Measurements from ENCODE around the gene MGMT. TPM values are rescaled to one million over a fixed set of nuclear protein-coding genes. Genes with fewer than 3 reads are reported as not detected.

The MGMT gene
- total and polyA plus RNA-seq, 2 donors (not counting 1 experiment from before 2014, with no cell fraction given) = 1.9 to 29.1 TPM

DNA sequence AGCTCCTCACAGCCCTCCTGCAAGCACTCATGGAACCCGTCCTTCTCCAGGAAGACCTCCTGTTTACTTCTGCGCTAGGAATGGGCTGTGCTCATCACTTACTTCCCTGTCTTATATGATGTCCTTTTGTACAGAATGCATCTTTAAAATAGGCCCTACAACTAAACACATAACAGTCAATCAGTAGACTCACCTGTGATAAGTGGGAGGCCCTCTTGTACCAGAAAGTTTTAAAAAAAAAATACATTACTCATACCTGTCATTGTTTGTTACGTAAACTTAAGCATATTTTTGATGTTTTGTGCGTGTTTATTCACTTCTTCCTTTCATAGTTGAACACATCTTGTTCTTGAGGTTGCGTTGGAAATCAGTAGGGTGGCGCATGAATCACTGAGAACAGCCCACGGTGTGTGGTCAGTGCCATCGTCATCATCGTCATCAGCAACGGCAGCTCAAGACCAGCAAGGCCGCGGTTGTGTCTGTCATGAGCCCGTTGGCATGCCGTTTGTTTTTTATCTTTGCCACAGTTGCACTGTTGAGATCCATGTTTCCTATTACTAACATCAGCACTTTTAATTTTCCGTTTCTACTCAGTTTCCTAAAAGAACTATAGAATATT is 232.8 kb downstream of the MGMT start:
- H4K20me1 ChIP-seq (ENCODE audit: control insufficient read depth, extremely low read depth, insufficient read depth, low read length) = no peaks in the 10 kb centered on the region
- no peak overlapping the region for H3K4me3 ChIP-seq (replicated peaks in 1 of 4; ENCODE audit: control extremely low read depth in 1 of 4, insufficient read depth in 1 of 4, low read depth in 3 of 4, low read length in 4 of 4)
- H2AFZ ChIP-seq (ENCODE audit: low read length) = no peak overlapping the region
- H3K79me2 ChIP-seq (ENCODE audit: control insufficient read depth, insufficient read depth, low read length) = no peaks in the 10 kb centered on the region
- no peaks in the 10 kb centered on the region for H3K9me3 ChIP-seq (ENCODE audit: control insufficient read depth, insufficient read depth, low read depth, low read length)
- no peaks in the 10 kb centered on the region for H3K36me3 ChIP-seq (ENCODE audit: control insufficient read depth, insufficient read depth, low read length)
- H3K27ac ChIP-seq (ENCODE audit: insufficient read depth, low read length) = no peak overlapping the region
- H3K4me2 ChIP-seq (ENCODE audit: extremely low read depth, insufficient read depth, low read length) = no peak overlapping the region
- no peaks in the 10 kb centered on the region for H3K27me3 ChIP-seq (ENCODE audit: control insufficient read depth, insufficient read depth, low read length)
- no peak for DNase-seq (ENCODE audit: low read depth in 2 of 2)
- no peak overlapping the region for H3K9ac ChIP-seq (ENCODE audit: insufficient read depth, low read length)
- TF ChIP-seq, protein P1, sequence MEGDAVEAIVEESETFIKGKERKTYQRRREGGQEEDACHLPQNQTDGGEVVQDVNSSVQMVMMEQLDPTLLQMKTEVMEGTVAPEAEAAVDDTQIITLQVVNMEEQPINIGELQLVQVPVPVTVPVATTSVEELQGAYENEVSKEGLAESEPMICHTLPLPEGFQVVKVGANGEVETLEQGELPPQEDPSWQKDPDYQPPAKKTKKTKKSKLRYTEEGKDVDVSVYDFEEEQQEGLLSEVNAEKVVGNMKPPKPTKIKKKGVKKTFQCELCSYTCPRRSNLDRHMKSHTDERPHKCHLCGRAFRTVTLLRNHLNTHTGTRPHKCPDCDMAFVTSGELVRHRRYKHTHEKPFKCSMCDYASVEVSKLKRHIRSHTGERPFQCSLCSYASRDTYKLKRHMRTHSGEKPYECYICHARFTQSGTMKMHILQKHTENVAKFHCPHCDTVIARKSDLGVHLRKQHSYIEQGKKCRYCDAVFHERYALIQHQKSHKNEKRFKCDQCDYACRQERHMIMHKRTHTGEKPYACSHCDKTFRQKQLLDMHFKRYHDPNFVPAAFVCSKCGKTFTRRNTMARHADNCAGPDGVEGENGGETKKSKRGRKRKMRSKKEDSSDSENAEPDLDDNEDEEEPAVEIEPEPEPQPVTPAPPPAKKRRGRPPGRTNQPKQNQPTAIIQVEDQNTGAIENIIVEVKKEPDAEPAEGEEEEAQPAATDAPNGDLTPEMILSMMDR (conservative IDR thresholded peaks at IDR 0.05 in 1 of 2, IDR thresholded peaks at IDR 0.05 in 1 of 2; ENCODE audit: low read depth in 1 of 2, low read length in 2 of 2) = no peak
- TF ChIP-seq EZH2 (IDR thresholded peaks at IDR 0.05; ENCODE audit: low read length, missing control alignments) = no peak
- no peaks in the 10 kb centered on the region for H3K4me1 ChIP-seq (ENCODE audit: control insufficient read depth, extremely low read depth, insufficient read depth, low read length)

DNA sequence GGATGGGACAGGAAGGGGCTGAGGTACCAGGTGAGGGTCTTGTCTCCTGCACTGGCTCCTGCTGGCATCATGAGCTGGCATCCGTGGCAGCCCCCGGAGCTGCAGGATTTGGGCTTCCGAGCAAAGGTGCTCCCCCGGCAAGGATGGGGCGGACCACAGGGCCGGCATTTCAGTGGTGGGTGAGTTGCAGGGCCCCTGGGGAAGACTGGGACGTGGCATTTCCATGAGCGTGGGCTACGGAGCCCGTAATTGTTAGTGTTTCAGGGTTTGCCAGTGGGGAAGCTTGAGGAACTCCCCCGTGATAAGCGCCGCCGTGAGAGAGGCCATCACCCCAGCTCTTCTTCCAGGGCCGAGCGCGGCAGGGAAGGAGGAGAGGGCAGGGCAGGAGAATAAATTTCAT is 235.6 kb downstream of the MGMT start:
- Histone ChIP-seq H3K9me3 (ENCODE audit: control insufficient read depth, insufficient read depth, low read depth, low read length) (no peaks in the 10 kb centered on the region), H3K36me3 (ENCODE audit: control insufficient read depth, insufficient read depth, low read length) (no peaks in the 10 kb centered on the region), H4K20me1 (ENCODE audit: control insufficient read depth, extremely low read depth, insufficient read depth, low read length) (no peaks in the 10 kb centered on the region), H3K9ac (ENCODE audit: insufficient read depth, low read length) (no peak overlapping the region), H3K4me3 (replicated peaks in 1 of 4; ENCODE audit: control extremely low read depth in 1 of 4, insufficient read depth in 1 of 4, low read depth in 3 of 4, low read length in 4 of 4) (no peak overlapping the region), H3K27ac (ENCODE audit: insufficient read depth, low read length) (no peak overlapping the region), H3K4me1 (ENCODE audit: control insufficient read depth, extremely low read depth, insufficient read depth, low read length) (no peaks in the 10 kb centered on the region), H2AFZ (ENCODE audit: low read length) (no peak overlapping the region), H3K4me2 (ENCODE audit: extremely low read depth, insufficient read depth, low read length) (no peak overlapping the region), H3K79me2 (ENCODE audit: control insufficient read depth, insufficient read depth, low read length) (no peaks in the 10 kb centered on the region), H3K27me3 (ENCODE audit: control insufficient read depth, insufficient read depth, low read length) (no peaks in the 10 kb centered on the region)
- DNase-seq (ENCODE audit: low read depth in 2 of 2) = no peak
- no peak for TF ChIP-seq EZH2 (IDR thresholded peaks at IDR 0.05; ENCODE audit: low read length, missing control alignments)
- TF ChIP-seq, protein P1 (conservative IDR thresholded peaks at IDR 0.05 in 1 of 2, IDR thresholded peaks at IDR 0.05 in 1 of 2; ENCODE audit: low read depth in 1 of 2, low read length in 2 of 2) = no peak

DNA sequence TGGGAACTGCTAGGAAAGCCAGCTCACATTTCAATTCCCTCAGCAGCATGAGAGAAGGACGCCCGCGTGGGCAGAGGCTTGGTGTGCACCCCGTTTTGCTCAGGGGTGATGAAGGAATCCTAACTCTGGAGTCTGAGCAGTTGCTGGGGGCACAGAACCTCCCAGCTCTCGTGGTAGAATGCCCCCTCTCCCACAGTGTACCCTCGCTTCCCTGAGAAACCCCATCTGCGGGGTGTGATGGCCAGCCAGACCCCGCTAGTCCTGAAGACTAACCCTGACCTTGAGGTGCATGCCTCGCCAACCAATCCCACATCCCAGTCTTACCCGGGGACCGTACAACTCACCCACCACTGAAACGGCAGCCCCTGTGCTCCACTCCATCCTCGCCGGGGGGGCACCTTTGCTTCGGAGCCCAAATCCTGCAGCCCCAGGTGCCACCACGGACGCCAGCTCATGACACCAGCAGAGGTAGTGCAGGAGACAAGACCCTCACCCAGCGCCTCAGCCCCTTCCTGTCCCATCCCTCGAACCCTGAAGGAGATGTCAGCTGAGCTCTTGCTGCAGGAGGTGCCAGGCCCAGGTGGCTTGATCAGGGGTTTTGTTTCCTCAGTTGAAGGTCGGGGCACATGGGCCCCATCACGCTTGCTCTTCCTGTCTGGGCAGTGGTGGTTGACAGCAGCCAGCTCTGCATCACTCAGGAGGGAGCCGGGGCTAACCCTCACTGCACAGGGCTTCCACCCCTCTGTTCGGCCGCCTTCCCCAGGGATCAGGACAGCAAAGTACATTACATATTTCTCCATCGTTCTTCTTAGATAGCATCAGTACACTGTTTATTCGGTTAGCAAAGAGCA is 236.5 kb downstream of the MGMT start:
- no peaks in the 10 kb centered on the region for H3K4me1 ChIP-seq (ENCODE audit: control insufficient read depth, extremely low read depth, insufficient read depth, low read length)
- no peaks in the 10 kb centered on the region for H3K27me3 ChIP-seq (ENCODE audit: control insufficient read depth, insufficient read depth, low read length)
- H3K9ac ChIP-seq (ENCODE audit: insufficient read depth, low read length) = no peak overlapping the region
- H3K79me2 ChIP-seq (ENCODE audit: control insufficient read depth, insufficient read depth, low read length) = no peaks in the 10 kb centered on the region
- no peaks in the 10 kb centered on the region for H3K36me3 ChIP-seq (ENCODE audit: control insufficient read depth, insufficient read depth, low read length)
- H3K27ac ChIP-seq (ENCODE audit: insufficient read depth, low read length) = no peak overlapping the region
- no peaks in the 10 kb centered on the region for H3K9me3 ChIP-seq (ENCODE audit: control insufficient read depth, insufficient read depth, low read depth, low read length)
- H3K4me2 ChIP-seq (ENCODE audit: extremely low read depth, insufficient read depth, low read length) = no peak overlapping the region
- no peak for DNase-seq (ENCODE audit: low read depth in 2 of 2)
- no peaks in the 10 kb centered on the region for H4K20me1 ChIP-seq (ENCODE audit: control insufficient read depth, extremely low read depth, insufficient read depth, low read length)
- H2AFZ ChIP-seq (ENCODE audit: low read length) = no peak overlapping the region
- H3K4me3 ChIP-seq (replicated peaks in 1 of 4; ENCODE audit: control extremely low read depth in 1 of 4, insufficient read depth in 1 of 4, low read depth in 3 of 4, low read length in 4 of 4) = no peak overlapping the region
- no peak for TF ChIP-seq EZH2 (IDR thresholded peaks at IDR 0.05; ENCODE audit: low read length, missing control alignments)
- TF ChIP-seq, protein P1 (conservative IDR thresholded peaks at IDR 0.05 in 1 of 2, IDR thresholded peaks at IDR 0.05 in 1 of 2; ENCODE audit: low read depth in 1 of 2, low read length in 2 of 2) = no peak

Measured in fibroblast of lung (primary cell).